Prostate gland (tissue), 2 donors: Measurements from ENCODE around the gene GPRC5D.

ENCODE experiments used
- CTCF ChIP-seq, 4 experiments: fragments of 200-600 bp in 2 of 4; fragments of 450-650 bp in 2 of 4; sonication (generic) in 2 of 4; IDR thresholded peaks; 1 replicate in 3 of 4; 2 replicates in 1 of 4; pipeline ENCODE4 v1.5.1; 2016 to 2019; ENCODE audit warnings: antibody characterized with exemption in 4 of 4, mild to moderate bottlenecking in 2 of 4, moderate library complexity in 2 of 4
- POLR2A ChIP-seq: fragments of 450-650 bp; IDR thresholded peaks from one replicate; pipeline ENCODE4 v1.6.1; 2016; ENCODE audit warnings: antibody characterized with exemption, mild to moderate bottlenecking
- POLR2AphosphoS5 ChIP-seq: sonication (generic); formaldehyde crosslinking; IDR thresholded peaks from one replicate; pipeline ENCODE4 v1.6.1; 2017; ENCODE audit warnings: antibody characterized with exemption

- TF ChIP-seq POLR2AphosphoS5 (no peak), CTCF (IDR thresholded peaks at IDR 0.05) (no peak), POLR2A (no peak)
Observed at GRCh38 chr12:12939888-12940287, 12.1 kb downstream of the GPRC5D start.
